Stimulated activated naive B cell treated with anti-CD40 and anti-IgM and Interleukin-4, amounts not matched to agents 10 μg/mL and 1 μg/mL and 100 μg/mL, for 72 hours (primary cell): ENCODE measurements around the gene PSPC1.
"Not testable (repeated sequence)": the region's sequence is repeated elsewhere in the genome, so short reads cannot be mapped to it uniquely, and the experiment has no call there.

Experiments used
- ATAC-seq, 2 donors: fragments of 150-1000 bp; cut with Tn5 transposase; replicated peaks; 2 replicates each; pipeline ENCODE4 v1.10.0; 2021; ENCODE audit warnings: moderate library complexity in 1 of 2
- DNase-seq: peaks from one replicate; pipeline ENCODE4 v3.0.0; 2021
- H3K27ac Mint-ChIP-seq: one replicate; pipeline ENCODE4 v1.8.0; 2022; ENCODE audit warnings: mild to moderate bottlenecking, mixed read lengths
- H3K27me3 Mint-ChIP-seq, 2 donors: one replicate each; pipeline ENCODE4 v1.8.0; 2022; ENCODE audit warnings: mixed read lengths in 2 of 2
- H3K36me3 Mint-ChIP-seq, 2 donors: one replicate each; pipeline ENCODE4 v1.8.0; 2022; ENCODE audit warnings: mixed read lengths in 2 of 2, mild to moderate bottlenecking in 1 of 2
- H3K4me1 Mint-ChIP-seq, 2 donors: one replicate each; pipeline ENCODE4 v1.8.0; 2022; ENCODE audit warnings: mixed read lengths in 2 of 2, mild to moderate bottlenecking in 1 of 2
- H3K4me3 Mint-ChIP-seq, 2 donors: one replicate each; pipeline ENCODE4 v1.8.0; 2022; ENCODE audit warnings: mild to moderate bottlenecking in 2 of 2, mixed read lengths in 2 of 2, moderate library complexity in 1 of 2
- H3K9me3 Mint-ChIP-seq, 2 donors: one replicate each; pipeline ENCODE4 v1.8.0; 2022; ENCODE audit warnings: mixed read lengths in 2 of 2, mild to moderate bottlenecking in 1 of 2

Gene PSPC1

GRCh38 chr13:19782049-19782726, 557 bp downstream of the PSPC1 start:
- no peaks in the 10 kb centered on the region for H3K27me3 Mint-ChIP-seq
- H3K9me3 Mint-ChIP-seq, result peaks cover 0 to 1% of the 10 kb centered on the region in 2 donors
- peaks cover 12 to 17% of the 10 kb centered on the region in 2 donors for H3K36me3 Mint-ChIP-seq
- H3K4me1 Mint-ChIP-seq, result peaks cover 4% of the 10 kb centered on the region in 2 donors
- peak; percentile 67 to 75 for ATAC-seq
- DNase-seq, result peak; percentile 51
- H3K27ac Mint-ChIP-seq, result peak overlapping the region; percentile 99
- H3K4me3 Mint-ChIP-seq, result peak overlapping the region; percentile 96 to 97

DNA sequence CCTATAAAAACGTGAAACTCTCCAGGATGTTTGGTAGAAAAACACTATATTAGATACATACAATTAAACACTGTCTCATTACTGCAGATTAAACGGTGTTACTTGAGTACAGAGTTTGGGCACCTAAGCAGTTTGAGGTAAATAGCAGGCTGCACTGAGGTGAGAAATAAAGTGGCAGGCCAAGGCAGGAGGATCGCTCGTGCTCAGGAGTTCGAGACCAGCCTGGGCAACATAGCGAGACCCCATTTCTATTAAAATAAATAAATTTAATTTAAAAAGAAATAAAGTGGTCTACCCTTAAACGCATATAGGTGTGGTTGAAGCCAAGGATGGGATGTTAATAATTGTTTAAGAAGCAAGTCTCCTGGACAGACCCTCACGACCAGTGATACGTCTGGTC, 1.2 kb downstream of the PSPC1 start:
- ATAC-seq (no peak), DNase-seq (no peak)
- peaks cover 4% of the 10 kb centered on the region in 2 donors for H3K4me1 Mint-ChIP-seq
- H3K36me3 Mint-ChIP-seq, result peaks cover 12 to 17% of the 10 kb centered on the region in 2 donors
- H3K9me3 Mint-ChIP-seq, result peaks cover 0 to 1% of the 10 kb centered on the region in 2 donors
- H3K27ac Mint-ChIP-seq, result peak overlapping the region; percentile 99
- H3K27me3 Mint-ChIP-seq, result no peaks in the 10 kb centered on the region
- H3K4me3 Mint-ChIP-seq, result peak overlapping the region; percentile 96 to 97

DNA sequence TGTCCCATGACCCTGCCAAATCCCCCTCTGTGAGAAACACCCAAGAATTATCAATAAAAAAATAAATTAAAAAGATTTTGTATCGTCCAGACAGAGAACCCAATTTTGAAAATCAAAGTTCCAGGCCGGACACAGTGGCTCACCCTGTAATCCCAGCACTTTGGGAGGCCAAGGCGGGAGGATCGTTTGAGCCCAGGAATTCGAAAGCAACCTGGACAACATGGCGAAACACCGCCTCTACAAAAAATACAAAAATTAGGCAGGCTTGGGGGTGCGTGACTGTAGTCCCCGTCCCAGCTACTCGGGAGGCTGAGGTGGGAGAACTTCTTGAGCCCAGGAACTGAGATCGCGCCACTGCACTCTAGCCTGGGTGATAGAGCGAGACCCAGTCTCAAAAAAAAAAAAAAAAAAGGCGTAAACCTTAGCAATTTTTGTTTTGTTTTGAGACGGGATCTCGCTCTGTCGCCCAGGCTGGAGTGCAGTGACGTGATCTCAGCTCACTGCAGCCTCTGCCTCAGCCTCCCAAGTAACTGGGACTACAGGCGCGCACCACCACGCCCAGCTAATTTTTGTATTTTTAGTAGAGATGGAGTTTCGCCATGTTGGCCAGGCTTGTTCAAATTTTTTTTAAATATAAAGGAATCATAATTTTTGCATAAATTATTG, 1.9 kb downstream of the PSPC1 start:
- Mint-ChIP-seq H3K27ac (peak overlapping the region; percentile 65), H3K4me3 (peak overlapping the region; percentile 67 to 76), H3K4me1 (peaks cover 6 to 10% of the 10 kb centered on the region in 2 donors), H3K36me3 (peaks cover 18 to 21% of the 10 kb centered on the region in 2 donors)
- DNase-seq, ATAC-seq, H3K27me3 Mint-ChIP-seq, H3K9me3 Mint-ChIP-seq: not testable (repeated sequence)

GRCh38 chr13:19772306-19772705, 10.4 kb downstream of the PSPC1 start:
- Mint-ChIP-seq H3K9me3 (no peaks in the 10 kb centered on the region), H3K4me3 (no peak overlapping the region), H3K36me3 (peaks cover 27 to 51% of the 10 kb centered on the region in 2 donors), H3K27me3 (no peaks in the 10 kb centered on the region), H3K4me1 (peaks cover 8 to 29% of the 10 kb centered on the region in 2 donors), H3K27ac (no peak overlapping the region)
- ATAC-seq (no peak), DNase-seq (no peak)

DNA sequence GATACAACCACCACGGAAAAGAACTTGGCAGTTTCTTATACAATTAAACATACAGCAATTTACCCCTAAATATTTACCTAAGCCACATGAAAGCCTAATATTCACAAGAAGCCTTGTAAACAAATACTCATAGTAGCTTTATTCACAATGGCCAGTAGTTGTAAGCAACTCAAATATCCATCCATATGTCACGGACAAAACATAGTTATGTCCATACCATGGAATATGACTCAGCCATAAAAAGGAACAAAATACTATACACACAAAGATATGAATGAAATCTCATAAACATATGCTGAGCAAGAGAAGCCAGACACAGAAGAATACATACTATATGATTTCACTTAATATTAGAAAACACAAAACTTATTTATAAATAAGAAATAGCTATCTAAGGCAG, 12.9 kb downstream of the PSPC1 start:
- Mint-ChIP-seq H3K27me3 (no peaks in the 10 kb centered on the region), H3K4me3 (no peak overlapping the region), H3K36me3 (peaks cover 28 to 48% of the 10 kb centered on the region in 2 donors)

GRCh38 chr13:19767966-19768365, 14.8 kb downstream of the PSPC1 start:
- Mint-ChIP-seq H3K9me3 (no peaks in the 10 kb centered on the region), H3K27ac (no peak overlapping the region), H3K4me3 (no peak overlapping the region), H3K27me3 (no peaks in the 10 kb centered on the region), H3K36me3 (peaks cover 32 to 50% of the 10 kb centered on the region in 2 donors), H3K4me1 (peaks cover 8 to 14% of the 10 kb centered on the region in 2 donors)
- ATAC-seq, result no peak
- no peak for DNase-seq

More for the DNA sequence above, 12.9 kb downstream of the PSPC1 start:
- DNase-seq (no peak), ATAC-seq (no peak)
- H3K27ac Mint-ChIP-seq, result no peak overlapping the region
- no peaks in the 10 kb centered on the region for H3K9me3 Mint-ChIP-seq
- H3K4me1 Mint-ChIP-seq, result peaks cover 6 to 16% of the 10 kb centered on the region in 2 donors

DNA sequence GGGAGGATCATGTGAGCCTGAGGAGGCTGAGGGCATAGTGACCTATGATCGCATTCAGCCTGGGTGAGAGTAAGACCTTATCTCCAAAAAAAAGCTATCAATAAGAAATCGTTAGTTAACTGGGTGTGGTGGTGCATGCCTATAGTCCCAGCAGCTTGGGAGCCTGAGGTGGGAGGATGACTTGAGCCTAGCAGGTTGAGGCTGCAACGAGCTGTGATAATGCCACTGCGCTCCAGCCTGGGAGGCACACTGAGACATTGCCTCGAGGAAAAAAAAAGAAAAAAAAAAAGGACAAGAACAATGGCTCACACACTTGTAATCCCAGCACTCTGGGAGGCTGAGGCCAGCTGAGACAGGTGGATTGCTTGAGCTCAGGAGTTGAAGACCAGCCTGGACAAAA, 16.2 kb downstream of the PSPC1 start:
- DNase-seq (no peak), ATAC-seq (no peak)
- no peaks in the 10 kb centered on the region for H3K27me3 Mint-ChIP-seq
- no peak overlapping the region for H3K27ac Mint-ChIP-seq
- H3K9me3 Mint-ChIP-seq, result no peaks in the 10 kb centered on the region
- H3K4me1 Mint-ChIP-seq, result peaks cover 15 to 27% of the 10 kb centered on the region in 2 donors
- no peak overlapping the region for H3K4me3 Mint-ChIP-seq
- peaks cover 31 to 56% of the 10 kb centered on the region in 2 donors for H3K36me3 Mint-ChIP-seq

DNA sequence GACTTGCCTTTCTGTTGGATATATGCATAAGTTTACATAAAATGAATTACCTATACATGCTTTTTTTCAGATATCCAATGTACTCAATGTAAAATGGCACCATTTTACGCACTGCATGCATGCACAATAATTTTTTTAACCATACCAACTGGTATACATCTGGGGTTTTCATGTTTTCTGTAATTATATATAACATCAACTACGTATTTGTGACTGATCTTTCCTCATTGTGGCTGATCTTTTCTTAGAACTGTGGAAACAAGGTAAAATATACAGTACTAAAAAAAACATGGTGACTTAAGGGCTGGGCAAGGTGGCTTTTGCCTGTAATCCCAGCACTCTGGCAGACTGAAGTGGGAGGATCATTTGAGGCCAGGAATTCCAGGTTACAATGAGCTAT, 18.5 kb downstream of the PSPC1 start:
- H3K4me3 Mint-ChIP-seq, result no peak overlapping the region
- peaks cover 31 to 58% of the 10 kb centered on the region in 2 donors for H3K36me3 Mint-ChIP-seq
- no peak for DNase-seq
- H3K9me3 Mint-ChIP-seq, result no peaks in the 10 kb centered on the region
- peaks cover 20 to 30% of the 10 kb centered on the region in 2 donors for H3K4me1 Mint-ChIP-seq
- ATAC-seq, result no peak
- H3K27ac Mint-ChIP-seq, result no peak overlapping the region
- H3K27me3 Mint-ChIP-seq, result no peaks in the 10 kb centered on the region

DNA sequence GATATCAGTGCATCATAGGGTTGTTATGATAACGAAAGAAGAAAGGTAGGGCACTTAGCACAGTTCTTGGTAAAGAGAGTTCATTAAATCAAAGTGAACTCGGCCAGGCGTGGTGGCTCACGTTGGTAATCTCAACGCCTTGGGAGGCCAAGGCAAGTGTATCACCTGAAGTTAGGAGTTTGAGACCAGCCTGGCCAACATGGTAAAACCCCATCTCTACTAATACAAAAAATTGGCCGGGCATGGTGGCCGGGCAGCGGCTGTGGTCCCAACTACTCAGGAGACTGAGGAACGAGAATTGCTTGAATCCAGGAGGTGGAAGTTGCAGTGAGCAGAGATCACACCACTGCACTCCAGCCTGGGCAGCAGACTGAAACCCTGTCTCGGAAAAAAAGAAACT, 19.1 kb downstream of the PSPC1 start:
- no peaks in the 10 kb centered on the region for H3K9me3 Mint-ChIP-seq
- no peak overlapping the region for H3K4me3 Mint-ChIP-seq
- DNase-seq, result no peak
- peaks cover 34 to 56% of the 10 kb centered on the region in 2 donors for H3K36me3 Mint-ChIP-seq
- ATAC-seq, result no peak
- H3K27me3 Mint-ChIP-seq, result no peaks in the 10 kb centered on the region
- H3K4me1 Mint-ChIP-seq, result peaks cover 20 to 30% of the 10 kb centered on the region in 2 donors
- no peak overlapping the region for H3K27ac Mint-ChIP-seq

- Mint-ChIP-seq H3K9me3 (no peaks in the 10 kb centered on the region), H3K27me3 (no peaks in the 10 kb centered on the region), H3K4me3 (no peak overlapping the region), H3K27ac (no peak overlapping the region), H3K4me1 (peaks cover 14 to 28% of the 10 kb centered on the region in 2 donors), H3K36me3 (peaks cover 42 to 68% of the 10 kb centered on the region in 2 donors)
- DNase-seq (no peak), ATAC-seq (no peak)
These were observed 23.1 kb downstream of the PSPC1 start for GRCh38 chr13:19759669-19760068.

DNA sequence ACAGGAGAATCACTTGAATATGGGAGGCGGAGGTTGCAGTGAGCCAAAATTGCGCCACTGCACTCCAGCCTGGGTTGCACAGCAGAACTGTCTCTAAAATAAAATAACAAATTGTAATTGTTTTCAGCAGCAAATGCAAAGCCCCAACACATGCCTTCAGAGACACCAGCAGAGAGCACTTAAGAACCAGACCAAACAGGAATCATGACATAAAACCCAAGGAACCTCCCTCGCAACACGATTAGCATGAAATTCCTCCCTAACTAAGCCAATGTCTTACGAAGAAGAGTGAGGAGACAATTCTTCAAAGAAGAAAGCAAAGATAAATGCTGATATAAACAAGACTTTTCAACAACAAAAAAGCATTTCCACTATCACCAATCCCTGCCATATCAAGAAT, 40.1 kb downstream of the PSPC1 start:
- no peak overlapping the region for H3K4me3 Mint-ChIP-seq
- H3K36me3 Mint-ChIP-seq, result peaks cover 8 to 27% of the 10 kb centered on the region in 2 donors
- ATAC-seq (no peak), DNase-seq (no peak)
- H3K27ac Mint-ChIP-seq, result no peak overlapping the region
- no peaks in the 10 kb centered on the region for H3K9me3 Mint-ChIP-seq
- H3K27me3 Mint-ChIP-seq, result no peaks in the 10 kb centered on the region
- peaks cover 0 to 2% of the 10 kb centered on the region in 2 donors for H3K4me1 Mint-ChIP-seq

DNA sequence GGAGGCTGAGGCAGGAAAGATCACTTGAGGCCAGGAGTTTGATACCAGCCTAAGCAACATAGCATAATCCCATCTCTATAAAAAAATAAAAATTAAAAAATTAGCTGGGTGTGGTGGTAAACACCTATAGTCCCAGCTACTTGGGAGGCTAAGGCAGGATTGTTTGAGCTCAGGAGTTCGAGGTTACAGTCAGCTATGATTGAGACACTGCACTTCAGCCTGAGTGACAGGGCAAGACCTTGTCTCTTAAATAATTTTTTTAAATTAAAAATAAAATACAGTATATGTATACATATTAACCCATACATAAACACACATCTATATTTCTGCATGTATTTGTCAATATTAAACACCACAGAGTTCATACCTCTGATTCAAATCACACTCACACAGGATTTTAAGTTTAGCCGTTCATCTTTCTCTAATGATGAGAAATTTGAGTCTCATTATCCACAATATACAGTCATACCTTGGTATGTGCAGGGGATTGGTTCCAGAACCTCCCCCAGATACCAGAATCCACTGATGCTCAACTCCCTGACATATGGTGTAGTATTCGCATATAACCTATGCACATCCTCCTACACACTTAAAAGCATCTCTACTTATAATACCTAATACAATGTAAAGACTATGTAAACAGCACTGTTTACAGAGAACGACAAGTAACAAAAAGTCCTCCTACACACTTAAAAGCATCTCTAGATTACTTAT, 44.7 kb downstream of the PSPC1 start:
- Mint-ChIP-seq H3K9me3 (no peaks in the 10 kb centered on the region), H3K27me3 (no peaks in the 10 kb centered on the region), H3K4me3 (no peak overlapping the region), H3K36me3 (peaks cover 26 to 48% of the 10 kb centered on the region in 2 donors), H3K4me1 (peaks cover 5 to 8% of the 10 kb centered on the region in 2 donors), H3K27ac (no peak overlapping the region)
- DNase-seq (no peak), ATAC-seq (no peak)

- no peak overlapping the region for H3K4me3 Mint-ChIP-seq
- H3K36me3 Mint-ChIP-seq, result peaks cover 36 to 59% of the 10 kb centered on the region in 2 donors
- DNase-seq (no peak), ATAC-seq (no peak)
- peaks cover 3 to 12% of the 10 kb centered on the region in 2 donors for H3K4me1 Mint-ChIP-seq
- no peaks in the 10 kb centered on the region for H3K9me3 Mint-ChIP-seq
- H3K27me3 Mint-ChIP-seq, result no peaks in the 10 kb centered on the region
- no peak overlapping the region for H3K27ac Mint-ChIP-seq
These were observed 56.1 kb downstream of the PSPC1 start for GRCh38 chr13:19726611-19727010.

GRCh38 chr13:19725320-19725719, 57.4 kb downstream of the PSPC1 start:
- H3K36me3 Mint-ChIP-seq, result peaks cover 35 to 49% of the 10 kb centered on the region in 2 donors
- no peak overlapping the region for H3K27ac Mint-ChIP-seq
- no peaks in the 10 kb centered on the region for H3K27me3 Mint-ChIP-seq
- DNase-seq (no peak), ATAC-seq (no peak)
- H3K9me3 Mint-ChIP-seq, result no peaks in the 10 kb centered on the region
- no peak overlapping the region for H3K4me3 Mint-ChIP-seq
- H3K4me1 Mint-ChIP-seq, result peaks cover 2 to 9% of the 10 kb centered on the region in 2 donors
